HFFc6 (cell line): ENCODE data around the gene PSMD3. TPM values are rescaled to one million over a fixed set of nuclear protein-coding genes. Genes with fewer than 3 reads are reported as not detected.
A peak's percentile ranks its signal among the peaks of the same experiment; 100 is the strongest.
"Not testable (repeated sequence)": the region's sequence is repeated elsewhere in the genome, so short reads cannot be mapped to it uniquely, and the experiment has no call there.

Experiments used
- DNase-seq: peaks from one replicate; pipeline ENCODE4 v3.0.0-alpha.2; 2018
- H3K27ac Mint-ChIP-seq: 2 replicates; pipeline ENCODE4 v1.8.0; 2020; ENCODE audit warnings: mild to moderate bottlenecking, mixed read lengths
- H3K27me3 Mint-ChIP-seq: 2 replicates; pipeline ENCODE4 v1.8.0; 2021; ENCODE audit warnings: mild to moderate bottlenecking, moderate library complexity, mixed read lengths; ENCODE audit not compliant: insufficient read depth
- H3K36me3 Mint-ChIP-seq: 2 replicates; pipeline ENCODE4 v1.8.0; 2021; ENCODE audit warnings: low read depth, mixed read lengths
- H3K4me1 Mint-ChIP-seq: 2 replicates; pipeline ENCODE4 v1.8.0; 2020; ENCODE audit warnings: low read depth, mixed read lengths
- H3K4me3 Mint-ChIP-seq: 2 replicates; pipeline ENCODE4 v1.8.0; 2020; ENCODE audit warnings: mild to moderate bottlenecking, moderate library complexity, mixed read lengths
- H3K9me3 Mint-ChIP-seq: 2 replicates; pipeline ENCODE4 v1.8.0; 2020; ENCODE audit warnings: mild to moderate bottlenecking, mixed read lengths
- CTCF ChIP-seq: fragments of 200-600 bp; sonication (generic); IDR thresholded peaks from 2 replicates; pipeline ENCODE4 v1.5.0; 2021; ENCODE audit warnings: antibody characterized with exemption, mild to moderate bottlenecking
- total RNA-seq, 6 experiments: library from RNA; stranded (reverse); fragmentation: NEBNext Ultra II Directional; extraction: Animal tissue kit (Norgen Biotek cat#: 25700); gene quantifications; 2 replicates in 1 of 6; 3 replicates in 5 of 6; pipeline ENCODE4 v1.2.3, GENCODE V29; 2021

PSMD3 gene
- total RNA-seq, 6 experiments from 2014 or later: 143 to 169 (median 160) TPM

DNA sequence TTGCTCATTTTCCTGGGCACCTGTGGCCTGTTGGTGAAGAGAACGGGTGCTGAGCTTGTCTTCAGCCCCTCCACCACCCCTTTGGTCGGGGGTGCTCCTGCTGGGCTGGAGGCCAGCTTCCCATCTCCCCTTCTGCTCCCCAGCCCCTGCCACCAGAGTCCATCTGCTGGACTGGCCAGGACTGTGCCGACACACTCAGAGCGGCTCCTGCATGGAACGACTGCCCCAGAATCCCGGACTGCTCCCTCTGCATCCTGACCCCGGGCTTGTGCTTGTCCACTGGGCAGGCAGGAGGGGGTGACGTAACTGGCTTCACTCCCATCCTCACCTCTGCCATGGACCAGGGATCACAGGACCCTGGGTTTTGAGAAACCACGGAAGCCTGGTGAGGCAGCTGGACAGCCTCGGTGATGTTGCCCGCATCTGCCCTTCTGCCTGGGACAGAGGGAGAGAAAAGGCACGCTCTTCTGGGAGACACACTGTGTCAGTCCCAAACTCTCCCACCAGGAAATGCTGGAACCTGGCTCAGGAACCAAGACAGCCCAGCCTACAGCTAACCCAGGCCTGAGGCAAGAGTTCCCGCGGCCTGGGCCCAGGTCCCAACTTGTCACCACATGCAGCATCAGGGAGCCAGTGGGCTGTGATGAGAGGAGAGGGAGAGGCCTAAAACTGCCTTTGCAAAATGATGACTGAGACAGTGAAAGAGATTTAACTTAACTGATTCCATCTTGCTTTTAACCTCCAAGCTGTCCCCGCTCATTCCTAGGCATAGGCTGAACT lies 33.9 kb upstream of the PSMD3 start:
- Mint-ChIP-seq H3K4me1 (no peaks in the 10 kb centered on the region), H3K27ac (no peak overlapping the region), H3K4me3 (no peak overlapping the region), H3K9me3 (no peaks in the 10 kb centered on the region), H3K27me3 (peaks cover 14% of the 10 kb centered on the region), H3K36me3 (no peaks in the 10 kb centered on the region)
- DNase-seq: no peak
- no peak for TF ChIP-seq CTCF

GRCh38 chr17:39948489-39948828 lies 32.1 kb upstream of the PSMD3 start:
- H3K36me3 Mint-ChIP-seq, H3K27ac Mint-ChIP-seq, H3K4me1 Mint-ChIP-seq, H3K4me3 Mint-ChIP-seq, H3K9me3 Mint-ChIP-seq, DNase-seq: not testable (repeated sequence)
- H3K27me3 Mint-ChIP-seq: peaks cover 13% of the 10 kb centered on the region

DNA sequence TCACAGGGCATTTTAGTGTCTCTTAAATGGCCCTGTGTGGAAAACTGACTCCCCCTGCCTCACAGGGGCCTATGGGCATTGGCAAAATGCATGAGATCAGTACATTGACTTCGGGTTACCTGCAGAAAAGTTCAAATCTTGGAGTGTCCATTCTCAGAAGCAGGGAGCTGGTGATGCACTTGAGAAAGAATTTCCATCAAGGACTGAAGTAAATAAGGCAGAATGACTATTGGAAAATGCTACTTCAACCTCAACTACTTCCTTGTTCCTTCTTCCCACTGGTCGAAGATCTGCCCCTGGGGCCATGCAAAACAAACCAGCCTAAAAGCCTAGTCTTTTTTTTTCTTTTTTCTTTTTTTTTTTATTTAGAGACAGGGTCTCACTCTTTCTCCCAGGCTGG lies 31.6 kb upstream of the PSMD3 start:
- Mint-ChIP-seq H3K27me3 (peaks cover 13% of the 10 kb centered on the region), H3K36me3 (no peaks in the 10 kb centered on the region), H3K27ac (no peak overlapping the region), H3K9me3 (no peaks in the 10 kb centered on the region), H3K4me3 (no peak overlapping the region), H3K4me1 (peaks cover 12% of the 10 kb centered on the region; the same call in 1 of the 2 replicates)
- DNase-seq: no peak
- no peak for TF ChIP-seq CTCF

- Mint-ChIP-seq H3K4me1 (peaks cover 12% of the 10 kb centered on the region; the same call in 1 of the 2 replicates), H3K9me3 (no peaks in the 10 kb centered on the region), H3K27ac (no peak overlapping the region), H3K36me3 (no peaks in the 10 kb centered on the region), H3K4me3 (no peak overlapping the region), H3K27me3 (peaks cover 9% of the 10 kb centered on the region)
- no peak for TF ChIP-seq CTCF
- no peak for DNase-seq
Measured at GRCh38 chr17:39950871-39951348, 29.7 kb upstream of the PSMD3 start.

- H3K4me3 Mint-ChIP-seq: peak overlapping the region; percentile 45
- no peak overlapping the region for H3K27ac Mint-ChIP-seq
- TF ChIP-seq CTCF: no peak
- no peak for DNase-seq
- H3K27me3 Mint-ChIP-seq: peaks cover 9% of the 10 kb centered on the region
- H3K4me1 Mint-ChIP-seq: peaks cover 12% of the 10 kb centered on the region; the same call in 1 of the 2 replicates
- no peaks in the 10 kb centered on the region for H3K9me3 Mint-ChIP-seq
- H3K36me3 Mint-ChIP-seq: no peaks in the 10 kb centered on the region
Measured at GRCh38 chr17:39951924-39952679, 28.5 kb upstream of the PSMD3 start.
